HG02840 (cell line): ENCODE data around the gene IMMP2L.

Source experiments
- ATAC-seq: cut with Tn5 transposase; IDR thresholded peaks from one replicate; pipeline ENCODE4 v1.9.1; 2021; ENCODE audit warnings: mild to moderate bottlenecking, moderate library complexity, moderate number of reproducible peaks; ENCODE audit not compliant: unreplicated experiment, low FRiP score

The IMMP2L gene

DNA sequence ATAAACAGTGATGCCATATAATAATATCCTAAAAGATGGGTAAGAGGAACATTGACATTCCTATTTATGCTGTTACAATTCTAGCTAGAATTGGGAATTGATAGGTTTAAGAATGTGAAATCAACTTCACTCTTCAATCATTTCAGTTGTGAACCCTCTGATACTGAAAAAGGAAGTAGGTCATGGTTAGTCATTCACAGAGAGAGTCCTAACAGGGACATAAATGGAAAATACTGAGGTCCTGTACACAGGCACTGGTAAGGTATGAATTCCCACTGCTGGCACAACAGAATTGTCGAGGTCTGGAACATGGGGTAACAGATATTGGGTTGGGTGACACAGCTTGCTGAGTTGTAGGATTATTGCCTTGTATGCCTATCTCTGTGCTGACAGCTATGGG lies 760.8 kb downstream of the IMMP2L start:
- ATAC-seq: peak; percentile 80

DNA sequence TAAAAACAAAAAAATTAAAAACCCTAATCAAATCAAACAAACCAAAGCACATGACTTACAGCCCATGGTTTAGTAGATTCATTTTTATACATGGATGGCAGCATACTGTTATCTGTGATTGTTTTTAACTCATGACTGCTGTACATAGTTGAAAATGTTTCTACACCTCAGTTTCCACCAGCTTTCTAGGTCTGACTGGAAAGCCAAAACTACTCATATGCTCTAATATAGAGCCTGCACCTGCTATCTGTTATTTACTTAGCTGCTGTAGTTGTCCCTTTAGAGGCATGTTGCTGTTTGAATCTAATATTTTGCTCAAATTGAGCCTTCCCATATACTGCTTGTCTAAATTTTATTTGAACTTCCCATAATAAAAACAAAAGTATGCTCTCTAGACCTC lies 761.3 kb downstream of the IMMP2L start:
- peak; percentile 58 for ATAC-seq

DNA sequence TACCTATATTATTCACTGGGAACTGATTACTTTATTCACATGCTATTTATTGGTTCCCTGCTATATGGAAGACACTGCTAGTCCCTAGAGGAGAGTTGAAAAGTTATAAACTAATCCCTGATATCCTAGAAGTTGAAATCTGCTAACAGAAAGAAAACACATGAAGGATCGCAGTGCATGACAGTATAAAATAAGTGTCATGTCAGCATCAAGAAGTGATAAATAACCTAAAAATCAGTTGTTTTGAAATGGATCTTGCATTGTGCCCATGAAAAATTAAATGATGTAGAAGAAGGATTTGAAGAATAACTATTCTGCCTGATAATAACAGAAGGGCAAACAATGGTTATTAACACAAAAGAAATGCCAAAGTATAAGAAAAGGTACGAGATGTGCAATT lies 764.6 kb downstream of the IMMP2L start:
- no peak for ATAC-seq

DNA sequence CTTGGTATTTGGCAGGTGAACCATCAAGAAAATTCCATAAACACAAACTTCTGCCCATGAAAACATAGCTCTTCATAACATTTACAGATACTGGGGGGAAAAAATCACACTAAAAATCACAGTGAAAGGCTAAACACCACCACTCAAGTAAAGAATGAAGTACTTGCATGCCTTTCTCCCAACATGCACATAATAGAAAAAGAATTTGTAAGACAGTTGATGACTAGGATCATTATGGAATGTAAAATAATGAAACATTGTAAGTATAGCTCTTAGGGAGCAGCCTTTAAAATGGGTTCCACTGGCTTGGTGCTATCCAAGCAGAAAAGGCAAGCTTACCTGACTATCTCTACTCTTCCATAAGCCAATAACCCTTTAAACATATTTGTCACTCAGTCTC lies 771.3 kb downstream of the IMMP2L start:
- ATAC-seq: no peak

DNA sequence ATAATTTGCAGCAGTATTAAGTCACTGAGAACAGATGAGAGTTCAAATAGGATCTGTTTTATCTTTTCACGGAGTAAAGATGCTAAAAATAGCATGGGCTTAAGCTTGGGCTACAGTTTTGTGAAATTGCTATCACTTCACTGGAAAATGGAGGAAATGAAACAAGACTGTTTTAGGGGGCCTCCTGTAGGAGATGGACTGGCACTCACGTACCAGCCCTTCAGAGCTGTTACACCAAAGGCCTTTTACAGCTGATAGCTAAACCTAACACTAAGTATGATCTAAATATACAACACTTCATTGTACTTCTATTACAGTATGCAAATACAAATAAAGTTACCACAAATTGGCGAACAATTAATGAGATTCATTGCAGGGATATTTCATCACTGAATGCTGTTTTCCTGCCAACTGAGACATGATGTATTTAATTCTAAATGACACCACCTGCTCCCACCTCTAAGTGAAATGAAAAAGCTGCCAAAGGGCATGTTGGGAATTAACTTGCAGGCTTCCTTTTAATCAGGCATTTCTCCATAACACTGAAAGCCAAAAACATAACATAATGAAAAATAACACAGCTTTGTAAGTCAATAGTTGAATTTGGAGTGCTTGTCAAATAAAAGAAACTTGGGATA lies 775.8 kb downstream of the IMMP2L start:
- no peak for ATAC-seq

DNA sequence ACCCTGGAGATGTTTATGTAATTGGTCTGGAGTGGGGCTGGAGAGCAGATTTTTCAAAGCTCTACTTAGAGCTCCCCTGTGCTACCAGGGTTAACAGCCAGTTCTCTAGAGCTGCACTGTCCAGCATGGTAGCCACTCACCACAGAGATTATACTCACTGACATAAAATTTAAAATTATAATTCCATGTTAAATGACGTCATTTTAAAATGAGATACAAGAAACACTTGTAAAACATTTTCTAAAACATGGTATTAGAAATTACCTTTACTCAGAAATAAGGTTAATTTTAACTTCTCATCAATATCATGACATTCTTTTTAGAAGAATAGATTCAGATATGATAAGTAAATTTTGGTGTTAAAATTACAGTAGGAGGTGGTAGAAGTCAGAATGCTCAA lies 777.5 kb downstream of the IMMP2L start:
- no peak for ATAC-seq

DNA sequence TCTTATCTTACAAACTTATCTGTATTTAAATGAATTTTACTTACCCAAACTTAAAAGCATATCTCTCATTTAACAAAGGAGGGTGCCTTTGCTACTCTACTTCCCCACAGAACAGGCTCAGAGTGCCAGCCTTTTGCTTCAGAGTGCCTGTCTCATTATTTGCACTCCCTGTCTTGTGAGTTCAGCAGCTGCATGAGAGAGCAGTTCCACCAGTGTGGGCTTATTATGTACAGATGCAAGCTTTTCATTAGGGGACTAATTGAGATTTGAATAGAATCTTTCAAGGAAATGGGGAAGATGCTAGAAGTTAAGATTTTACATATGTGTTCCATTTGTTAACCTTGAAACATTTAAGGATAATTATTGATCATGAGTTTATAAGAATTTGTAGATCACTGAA lies 781.6 kb downstream of the IMMP2L start:
- ATAC-seq: no peak

DNA sequence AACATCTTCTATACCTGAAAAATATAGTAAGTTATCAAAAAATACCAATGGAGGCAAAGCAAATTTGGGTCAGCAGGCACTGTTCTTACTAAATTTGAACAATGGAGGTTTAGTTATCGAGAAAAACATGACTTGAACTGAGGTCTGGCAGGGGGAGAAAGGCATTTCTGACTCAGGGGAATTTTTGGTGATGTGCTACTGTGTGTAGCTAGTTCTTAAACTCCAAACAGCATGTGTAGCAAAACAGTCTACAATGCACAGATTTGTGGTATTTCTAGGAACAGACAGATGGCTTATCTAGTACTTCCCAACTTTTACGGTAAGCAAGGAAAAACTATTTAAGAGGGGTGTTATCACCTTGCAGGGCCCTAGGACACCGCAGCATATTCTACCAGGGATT lies 783.0 kb downstream of the IMMP2L start:
- ATAC-seq: no peak

DNA sequence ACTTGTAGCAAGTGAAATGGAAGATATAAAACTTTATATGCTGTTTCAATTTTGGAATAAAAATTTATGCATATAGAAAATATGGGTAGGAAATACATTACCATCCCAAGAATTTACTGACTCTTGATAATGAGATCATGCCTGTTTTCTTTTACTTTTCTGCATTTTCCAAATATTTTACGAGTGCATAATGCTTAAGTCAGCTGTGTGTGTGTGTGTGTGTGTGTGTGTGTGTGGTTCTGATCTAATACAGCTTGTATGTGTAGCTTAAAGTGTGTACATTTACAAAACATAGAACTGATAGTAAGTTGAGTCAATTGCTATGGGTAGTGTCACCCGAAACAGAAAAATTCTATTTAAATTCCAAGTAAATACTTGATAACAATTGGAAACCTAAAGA lies 787.2 kb downstream of the IMMP2L start:
- no peak for ATAC-seq

DNA sequence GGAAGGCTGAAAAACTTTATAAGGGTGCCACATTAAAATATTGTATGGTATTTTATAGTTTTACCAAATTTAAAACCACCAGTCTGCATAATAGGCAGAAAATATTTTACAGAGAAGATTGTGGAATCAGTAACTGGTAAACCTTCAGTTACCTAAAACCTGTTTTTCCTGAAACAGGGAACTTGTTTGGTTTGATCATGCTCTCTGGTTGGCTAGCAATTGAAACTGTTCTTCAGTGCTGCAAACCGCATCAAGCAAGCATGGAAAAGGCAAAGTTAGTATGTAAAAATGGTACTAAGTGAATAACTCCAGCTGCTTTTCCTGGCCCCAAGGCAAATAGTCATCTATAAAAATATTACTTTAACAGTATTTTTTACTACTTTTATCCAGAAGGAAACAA lies 788.2 kb downstream of the IMMP2L start:
- no peak for ATAC-seq

DNA sequence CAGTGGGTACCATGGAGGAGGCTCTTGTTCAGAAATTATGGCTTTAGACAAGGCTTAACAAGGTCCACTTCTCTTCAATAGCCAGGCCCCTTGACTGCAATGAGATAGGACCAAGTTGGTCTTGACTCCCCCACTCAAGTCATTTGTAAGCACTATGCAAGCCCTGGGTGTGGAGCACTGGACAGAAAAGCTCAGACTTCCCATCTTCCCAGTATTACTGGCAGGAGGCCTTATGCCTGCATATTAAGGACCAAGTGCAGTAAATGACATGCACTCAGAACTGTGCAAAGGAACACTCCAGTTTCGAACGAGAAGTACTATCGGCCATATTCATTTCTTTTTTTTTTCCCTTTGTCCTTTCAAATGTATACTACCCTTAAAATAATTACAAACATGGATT lies 789.7 kb downstream of the IMMP2L start:
- no peak for ATAC-seq

DNA sequence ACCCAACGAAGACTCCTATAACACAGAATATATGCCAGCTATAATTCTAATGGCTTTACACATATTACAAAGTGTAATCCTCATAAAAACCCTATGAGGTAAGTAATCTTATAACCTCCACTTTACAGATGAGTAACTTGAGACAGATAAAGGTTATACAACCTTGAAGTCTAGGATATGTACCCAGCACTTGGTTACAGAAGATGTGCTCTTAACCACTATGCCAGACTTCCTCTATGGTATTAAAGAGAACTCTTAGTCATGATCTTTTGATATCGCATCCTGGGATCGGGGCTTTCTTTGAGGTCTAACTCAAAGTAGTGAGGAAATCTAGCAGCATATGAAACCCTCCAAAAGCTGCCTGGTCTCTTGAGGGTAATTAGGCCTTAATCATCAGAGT lies 790.6 kb downstream of the IMMP2L start:
- no peak for ATAC-seq

DNA sequence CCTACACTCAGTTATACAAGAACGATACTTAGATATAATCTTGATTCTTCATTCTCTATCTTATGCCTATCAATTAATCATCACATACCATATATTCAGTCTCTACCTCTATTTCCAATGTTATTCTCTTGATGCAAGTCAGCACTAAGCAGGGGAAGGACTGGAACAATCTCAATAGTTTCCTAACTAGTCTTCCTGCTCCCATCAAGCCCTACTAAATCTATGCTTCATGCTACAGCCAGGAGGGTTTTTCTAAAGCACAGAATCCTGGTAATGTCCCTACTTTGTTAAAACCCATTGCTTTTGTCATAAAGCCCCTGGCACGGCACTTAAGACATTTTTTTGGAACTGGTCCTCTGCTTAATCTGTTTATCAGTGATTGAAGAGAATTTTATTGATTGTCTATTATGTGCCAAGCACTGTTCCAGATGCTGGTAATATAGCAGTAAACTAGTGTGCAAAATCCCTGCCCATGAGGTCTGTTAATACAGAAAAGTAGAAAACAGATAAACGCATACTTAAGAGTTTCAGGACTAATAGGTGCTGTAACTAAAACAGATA lies 794.7 kb downstream of the IMMP2L start:
- no peak for ATAC-seq

DNA sequence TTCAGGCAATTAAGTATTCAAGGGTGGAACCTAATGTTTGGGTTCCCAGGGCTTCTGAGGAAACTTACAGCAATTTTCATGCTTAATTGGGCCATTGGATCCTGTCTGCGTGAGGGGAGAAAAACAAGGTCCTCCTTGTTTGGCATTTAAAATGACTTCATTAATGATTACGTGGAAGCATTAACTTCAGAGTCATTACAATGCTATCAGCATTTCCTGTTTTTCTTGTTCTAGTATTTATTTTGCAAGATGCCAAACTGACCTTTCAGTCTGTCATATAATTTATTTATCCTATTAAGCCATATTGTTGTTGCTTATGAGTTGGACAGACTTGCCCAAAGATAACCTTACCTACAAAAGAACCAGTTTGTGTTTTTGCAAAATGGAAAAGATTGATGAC lies 795.4 kb downstream of the IMMP2L start:
- no peak for ATAC-seq

DNA sequence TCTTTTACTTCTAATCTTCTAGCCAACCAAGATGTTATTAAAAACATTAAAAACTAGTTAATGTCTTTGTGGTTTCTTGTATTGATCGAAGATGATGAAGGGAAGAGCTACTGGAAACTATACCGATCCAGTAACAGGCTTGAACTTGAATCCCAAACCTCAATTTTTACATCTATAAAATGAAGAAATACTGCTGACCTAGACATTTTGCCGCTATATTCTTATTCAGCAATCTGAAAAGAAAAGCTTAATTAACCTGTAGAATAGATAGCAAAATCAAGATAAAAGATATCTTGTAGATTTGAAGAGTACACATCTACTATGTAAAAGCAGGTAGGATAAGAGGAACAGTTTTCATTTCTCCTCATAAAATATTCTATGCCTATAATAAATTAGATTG lies 797.4 kb downstream of the IMMP2L start:
- ATAC-seq: no peak

DNA sequence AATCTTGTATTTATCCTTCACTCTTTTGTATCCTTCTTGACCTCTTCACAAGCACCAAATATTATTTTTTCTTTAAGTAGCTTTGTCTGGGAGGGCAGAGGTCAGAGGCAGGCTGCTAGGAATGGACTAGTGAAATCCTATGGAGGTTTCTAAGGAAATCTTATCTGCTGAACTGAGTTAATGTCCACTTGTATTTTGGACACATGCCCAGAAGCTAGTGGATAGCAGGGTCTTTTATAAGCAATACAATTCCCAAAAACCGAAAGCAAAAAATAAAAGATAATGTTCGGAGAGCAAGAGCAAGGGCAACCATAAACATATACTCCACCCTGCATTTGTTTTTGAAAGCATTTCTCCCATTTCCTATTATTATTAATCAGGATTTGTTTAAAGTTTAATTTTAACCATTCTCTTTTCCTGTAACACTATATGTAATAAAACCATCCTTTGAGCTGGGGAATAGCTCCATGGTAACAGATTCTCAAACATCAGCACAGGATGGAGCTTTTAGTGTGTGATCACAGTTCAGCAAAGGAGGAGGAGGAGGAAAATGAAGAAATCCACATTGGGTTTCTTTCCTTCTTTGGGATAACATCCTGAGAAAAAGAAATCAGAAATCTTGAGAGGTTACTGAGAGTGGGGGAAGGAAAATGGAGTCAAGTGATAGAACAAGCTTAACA lies 799.6 kb downstream of the IMMP2L start:
- no peak for ATAC-seq

DNA sequence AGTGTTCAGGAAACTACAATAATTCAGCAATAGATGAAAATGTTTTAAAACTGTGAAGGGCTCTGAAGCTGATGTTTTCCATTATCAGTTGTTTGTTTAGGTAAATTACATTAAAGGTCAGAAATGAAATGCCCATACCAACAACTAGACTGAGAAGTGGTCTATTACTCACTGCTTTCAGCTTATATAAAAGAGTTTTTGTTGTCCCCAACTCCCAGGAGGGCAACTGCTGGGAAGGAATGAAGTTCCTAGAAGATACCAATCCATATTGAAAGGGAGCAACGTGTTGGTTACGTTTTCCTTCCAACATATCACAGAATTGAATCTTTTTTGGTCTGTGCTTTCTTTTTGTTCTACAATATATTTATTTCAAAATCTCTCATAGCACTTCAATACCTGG lies 802.0 kb downstream of the IMMP2L start:
- ATAC-seq: no peak

DNA sequence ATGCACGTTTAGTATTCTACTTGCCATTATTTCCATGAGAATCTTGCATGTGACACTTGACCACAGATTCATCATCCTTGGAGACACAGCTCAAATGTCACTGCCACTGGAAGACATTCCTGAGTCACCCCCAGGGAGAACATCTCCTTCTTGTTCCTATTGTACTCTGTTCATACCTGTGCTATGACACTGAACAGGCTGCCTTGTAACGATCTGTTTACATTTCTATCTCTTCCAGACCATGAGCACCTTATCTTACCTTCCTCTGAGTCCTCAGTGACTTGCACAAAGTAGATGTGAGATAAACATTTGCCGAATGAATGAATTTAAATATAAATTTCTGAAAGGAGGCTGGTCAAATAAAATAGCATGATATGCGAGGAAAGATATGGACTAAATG lies 803.2 kb downstream of the IMMP2L start:
- ATAC-seq: no peak

DNA sequence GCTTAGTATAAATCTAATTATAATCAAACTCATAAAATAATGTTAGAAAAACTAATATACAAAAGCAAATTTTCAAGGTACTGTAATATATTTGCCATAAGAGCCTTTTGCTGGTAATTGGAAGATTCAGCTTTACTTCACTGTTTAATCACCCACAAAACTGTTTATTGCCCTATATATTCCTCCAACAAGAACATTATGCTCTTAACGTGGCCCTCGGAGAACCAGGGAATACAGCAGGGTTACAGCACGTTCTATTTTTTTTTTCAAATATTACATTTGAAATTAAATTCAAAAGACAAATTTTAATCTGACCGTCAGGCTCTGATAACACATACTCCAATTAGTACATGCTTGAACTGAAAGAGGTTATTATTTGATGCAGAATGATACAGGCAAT lies 807.6 kb downstream of the IMMP2L start:
- ATAC-seq: no peak

DNA sequence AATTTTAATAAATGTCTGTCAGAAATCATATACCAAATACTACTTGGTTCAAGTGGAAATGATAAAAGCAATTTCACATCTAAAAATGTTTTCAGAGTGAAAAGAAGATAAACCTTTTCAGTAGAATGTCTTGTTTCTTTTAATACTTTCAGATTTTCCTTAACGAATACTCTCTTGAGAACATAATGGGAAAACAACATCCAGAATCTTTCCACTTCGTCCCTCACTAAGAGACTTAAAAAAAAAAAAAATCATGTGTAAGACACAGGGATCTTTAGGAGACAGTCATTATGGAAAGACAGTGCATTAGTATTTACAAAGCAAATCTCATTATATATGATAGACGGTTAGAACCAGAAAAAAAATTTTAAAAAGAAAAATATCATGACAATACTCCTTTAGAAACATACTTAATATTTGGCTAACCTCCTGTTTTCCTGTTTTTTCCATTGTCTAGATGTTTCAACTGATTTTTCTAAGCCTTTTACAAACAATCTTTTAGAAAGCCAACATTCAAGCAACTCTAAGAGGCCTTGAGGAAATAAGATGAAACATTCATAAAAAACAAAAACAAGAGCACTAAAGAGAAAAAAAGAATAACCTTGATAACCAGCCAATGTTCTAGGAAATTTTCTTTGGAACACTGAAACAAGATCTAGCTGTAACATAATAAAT lies 811.2 kb downstream of the IMMP2L start:
- no peak for ATAC-seq

DNA sequence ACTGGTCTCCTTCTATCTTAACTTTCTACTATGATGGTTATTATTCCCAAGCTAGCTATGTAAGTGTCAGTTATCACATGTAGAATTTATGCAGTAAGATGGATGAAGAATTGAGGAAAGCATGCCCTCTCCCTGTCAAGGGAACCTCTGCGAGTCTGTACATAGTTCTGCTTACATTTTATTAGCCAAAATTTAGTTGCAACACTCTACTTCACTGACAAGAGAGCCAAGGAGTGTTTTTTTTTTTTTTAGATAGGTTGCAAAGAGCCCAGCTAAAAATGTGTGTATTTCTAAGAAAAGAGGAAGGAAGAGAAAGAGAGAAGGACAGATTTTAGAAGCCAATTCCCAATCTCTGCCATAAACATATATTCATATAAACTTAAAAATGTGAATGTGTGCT lies 829.1 kb downstream of the IMMP2L start:
- no peak for ATAC-seq

DNA sequence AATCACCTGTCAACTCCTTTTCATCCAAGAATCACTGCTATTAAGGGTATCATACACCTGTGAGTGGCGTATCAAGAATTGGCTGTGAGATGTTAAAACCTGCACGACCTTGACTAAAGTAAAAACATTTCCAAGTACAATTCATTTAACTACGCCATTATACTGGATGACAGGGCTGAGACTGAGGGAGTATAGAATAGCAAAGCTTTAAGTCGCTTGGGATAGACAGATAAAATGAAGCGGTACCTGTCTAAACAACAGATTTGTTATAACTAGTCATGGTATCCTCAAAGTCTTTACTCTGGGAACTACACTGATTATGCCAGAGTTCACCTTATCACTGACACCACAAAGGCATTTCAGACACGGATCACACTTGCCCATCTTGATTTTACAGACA lies 837.5 kb downstream of the IMMP2L start:
- ATAC-seq: no peak
